K562 (cell line): ENCODE results near the gene ING4. TPM values are rescaled to one million over a fixed set of nuclear protein-coding genes. Genes with fewer than 3 reads are reported as not detected.

Experiments
- COPS2 ChIP-seq: fragments of 450-650 bp; conservative IDR thresholded peaks from 2 replicates; pipeline ENCODE4 v1.6.1; 2016; ENCODE audit warnings: mild to moderate bottlenecking, moderate library complexity
- HLTF ChIP-seq: fragments of 450-650 bp; IDR thresholded peaks from 2 replicates; pipeline ENCODE4 v1.6.1; 2016
- MCM2 ChIP-seq: fragments of 450-650 bp; IDR thresholded peaks from 2 replicates; pipeline ENCODE4 v1.6.1; 2017; ENCODE audit warnings: low read depth, mild to moderate bottlenecking
- NR2C1 ChIP-seq, 2 experiments: fragments of 450-650 bp; IDR thresholded peaks; 2 replicates each; pipeline ENCODE4 v1.6.1; 2017; ENCODE audit warnings: mild to moderate bottlenecking in 2 of 2, antibody characterized with exemption in 1 of 2, inconsistent platforms in 1 of 2, missing compliant biosample characterization in 1 of 2, missing genetic modification characterization in 1 of 2
- ZNF197 ChIP-seq: fragments of 200-800 bp; sonication (Bioruptor generic); IDR thresholded peaks from 2 replicates; pipeline ENCODE4 v1.6.1; 2016; ENCODE audit warnings: low read depth, missing genetic modification characterization, missing compliant biosample characterization
- polyA plus RNA-seq, 8 experiments: library from polyadenylated mRNA; depleted of rRNA in 4 of 8; stranded (reverse) in 5 of 8; unstranded in 3 of 8; fragments of >200 nt; fragmentation: Nextera tagmentation in 2 of 8; fragmentation: Illumina TruSeq in 1 of 8; extraction: Ambion mirVana in 2 of 8; extraction: Trizol in 1 of 8; gene quantifications; 2 replicates each; pipeline versions ENCODE4 v1.2.1 to v1.2.3, GENCODE V29; 2011 to 2014; ENCODE audit warnings: inconsistent platforms in 1 of 8, missing spikeins in 1 of 8
- total RNA-seq, 7 experiments: library from RNA; depleted of rRNA in 6 of 7; stranded (reverse); fragments of >200 nt in 6 of 7; fragmentation: Illumina TruSeq in 2 of 7; extraction: Trizol in 2 of 7; gene quantifications; 2 replicates each; pipeline versions ENCODE4 v1.2.1 to v1.2.3, GENCODE V29; 2011 to 2021; ENCODE audit warnings: low replicate concordance in 1 of 7
- TF ChIP-seq, protein P1 (sequence below), 2 experiments: fragments of 450-650 bp in 1 of 2; IDR thresholded peaks; 2 replicates each; pipeline ENCODE4 v1.6.1; 2011 to 2017; ENCODE audit warnings: low read depth in 2 of 2, antibody characterized with exemption in 1 of 2, borderline replicate concordance in 1 of 2, low read length in 1 of 2, mild to moderate bottlenecking in 1 of 2, mixed read lengths in 1 of 2; ENCODE audit not compliant: control insufficient read depth in 1 of 2
- TF ChIP-seq, protein P2 (sequence below): fragments of 450-650 bp; formaldehyde crosslinking; IDR thresholded peaks from 2 replicates; pipeline ENCODE4 v1.4.0; 2020; ENCODE audit warnings: mild to moderate bottlenecking, mixed read lengths
- TF ChIP-seq, protein P3 (sequence below): fragments of 200-600 bp; sonication (generic); IDR thresholded peaks from one replicate; pipeline ENCODE4 v1.6.1; 2012; ENCODE audit warnings: mild to moderate bottlenecking, low read depth, low read length, inconsistent platforms

The ING4 gene
- total and polyA plus RNA-seq, 9 of the 15 experiments (the other 6 are each of a cell fraction or from before 2014, with no cell fraction given) = 6.6 to 30.2 (median 15.7) TPM

DNA sequence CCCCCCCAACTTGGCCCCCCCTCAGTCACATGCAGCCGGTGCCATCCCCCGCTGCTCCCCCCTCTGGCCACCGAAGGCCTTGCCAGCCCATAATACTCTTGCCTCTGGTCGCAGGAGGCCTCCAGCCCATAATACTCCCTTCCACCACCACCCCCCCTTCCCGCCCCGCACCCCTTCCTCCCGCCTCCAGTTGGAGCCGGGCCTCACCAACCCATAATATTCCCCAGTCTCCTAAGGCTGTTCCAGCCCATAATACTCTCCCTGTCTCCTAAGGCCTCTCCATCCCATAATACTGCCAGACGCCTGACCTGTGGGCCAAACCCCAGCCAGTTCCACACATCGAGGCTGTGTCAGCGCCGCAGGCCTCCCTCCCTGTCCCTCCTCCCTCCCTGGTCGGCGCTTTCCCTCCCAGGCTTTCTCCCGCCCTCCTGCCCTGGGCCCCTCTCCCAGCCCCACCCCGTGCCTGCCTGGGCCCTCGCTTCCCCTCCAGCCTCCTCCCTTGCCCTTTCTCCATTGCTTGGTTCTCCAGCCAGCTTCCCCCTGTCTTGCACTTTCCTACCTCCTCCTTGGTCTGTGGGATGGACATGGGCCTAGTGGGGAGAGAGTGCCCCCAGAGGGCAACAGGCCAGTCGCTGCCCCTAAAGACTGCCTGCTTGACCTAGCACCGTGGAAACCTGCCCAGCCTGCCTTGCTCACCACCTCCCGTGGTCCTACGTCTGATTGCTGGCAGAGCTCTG, 49.0 kb downstream of the ING4 start (continued):
- TF ChIP-seq, protein P1, sequence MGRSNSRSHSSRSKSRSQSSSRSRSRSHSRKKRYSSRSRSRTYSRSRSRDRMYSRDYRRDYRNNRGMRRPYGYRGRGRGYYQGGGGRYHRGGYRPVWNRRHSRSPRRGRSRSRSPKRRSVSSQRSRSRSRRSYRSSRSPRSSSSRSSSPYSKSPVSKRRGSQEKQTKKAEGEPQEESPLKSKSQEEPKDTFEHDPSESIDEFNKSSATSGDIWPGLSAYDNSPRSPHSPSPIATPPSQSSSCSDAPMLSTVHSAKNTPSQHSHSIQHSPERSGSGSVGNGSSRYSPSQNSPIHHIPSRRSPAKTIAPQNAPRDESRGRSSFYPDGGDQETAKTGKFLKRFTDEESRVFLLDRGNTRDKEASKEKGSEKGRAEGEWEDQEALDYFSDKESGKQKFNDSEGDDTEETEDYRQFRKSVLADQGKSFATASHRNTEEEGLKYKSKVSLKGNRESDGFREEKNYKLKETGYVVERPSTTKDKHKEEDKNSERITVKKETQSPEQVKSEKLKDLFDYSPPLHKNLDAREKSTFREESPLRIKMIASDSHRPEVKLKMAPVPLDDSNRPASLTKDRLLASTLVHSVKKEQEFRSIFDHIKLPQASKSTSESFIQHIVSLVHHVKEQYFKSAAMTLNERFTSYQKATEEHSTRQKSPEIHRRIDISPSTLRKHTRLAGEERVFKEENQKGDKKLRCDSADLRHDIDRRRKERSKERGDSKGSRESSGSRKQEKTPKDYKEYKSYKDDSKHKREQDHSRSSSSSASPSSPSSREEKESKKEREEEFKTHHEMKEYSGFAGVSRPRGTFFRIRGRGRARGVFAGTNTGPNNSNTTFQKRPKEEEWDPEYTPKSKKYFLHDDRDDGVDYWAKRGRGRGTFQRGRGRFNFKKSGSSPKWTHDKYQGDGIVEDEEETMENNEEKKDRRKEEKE (IDR thresholded peaks at IDR 0.05; ENCODE audit: borderline replicate concordance in 1 of 2, control insufficient read depth in 1 of 2, low read depth in 2 of 2, low read length in 1 of 2) = no peak
- TF ChIP-seq, protein P2, sequence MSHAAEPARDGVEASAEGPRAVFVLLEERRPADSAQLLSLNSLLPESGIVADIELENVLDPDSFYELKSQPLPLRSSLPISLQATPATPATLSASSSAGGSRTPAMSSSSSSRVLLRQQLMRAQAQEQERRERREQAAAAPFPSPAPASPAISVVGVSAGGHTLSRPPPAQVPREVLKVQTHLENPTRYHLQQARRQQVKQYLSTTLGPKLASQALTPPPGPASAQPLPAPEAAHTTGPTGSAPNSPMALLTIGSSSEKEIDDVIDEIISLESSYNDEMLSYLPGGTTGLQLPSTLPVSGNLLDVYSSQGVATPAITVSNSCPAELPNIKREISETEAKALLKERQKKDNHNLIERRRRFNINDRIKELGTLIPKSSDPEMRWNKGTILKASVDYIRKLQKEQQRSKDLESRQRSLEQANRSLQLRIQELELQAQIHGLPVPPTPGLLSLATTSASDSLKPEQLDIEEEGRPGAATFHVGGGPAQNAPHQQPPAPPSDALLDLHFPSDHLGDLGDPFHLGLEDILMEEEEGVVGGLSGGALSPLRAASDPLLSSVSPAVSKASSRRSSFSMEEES (CRISPR knock-in tag) = no peak
- TF ChIP-seq, protein P3, sequence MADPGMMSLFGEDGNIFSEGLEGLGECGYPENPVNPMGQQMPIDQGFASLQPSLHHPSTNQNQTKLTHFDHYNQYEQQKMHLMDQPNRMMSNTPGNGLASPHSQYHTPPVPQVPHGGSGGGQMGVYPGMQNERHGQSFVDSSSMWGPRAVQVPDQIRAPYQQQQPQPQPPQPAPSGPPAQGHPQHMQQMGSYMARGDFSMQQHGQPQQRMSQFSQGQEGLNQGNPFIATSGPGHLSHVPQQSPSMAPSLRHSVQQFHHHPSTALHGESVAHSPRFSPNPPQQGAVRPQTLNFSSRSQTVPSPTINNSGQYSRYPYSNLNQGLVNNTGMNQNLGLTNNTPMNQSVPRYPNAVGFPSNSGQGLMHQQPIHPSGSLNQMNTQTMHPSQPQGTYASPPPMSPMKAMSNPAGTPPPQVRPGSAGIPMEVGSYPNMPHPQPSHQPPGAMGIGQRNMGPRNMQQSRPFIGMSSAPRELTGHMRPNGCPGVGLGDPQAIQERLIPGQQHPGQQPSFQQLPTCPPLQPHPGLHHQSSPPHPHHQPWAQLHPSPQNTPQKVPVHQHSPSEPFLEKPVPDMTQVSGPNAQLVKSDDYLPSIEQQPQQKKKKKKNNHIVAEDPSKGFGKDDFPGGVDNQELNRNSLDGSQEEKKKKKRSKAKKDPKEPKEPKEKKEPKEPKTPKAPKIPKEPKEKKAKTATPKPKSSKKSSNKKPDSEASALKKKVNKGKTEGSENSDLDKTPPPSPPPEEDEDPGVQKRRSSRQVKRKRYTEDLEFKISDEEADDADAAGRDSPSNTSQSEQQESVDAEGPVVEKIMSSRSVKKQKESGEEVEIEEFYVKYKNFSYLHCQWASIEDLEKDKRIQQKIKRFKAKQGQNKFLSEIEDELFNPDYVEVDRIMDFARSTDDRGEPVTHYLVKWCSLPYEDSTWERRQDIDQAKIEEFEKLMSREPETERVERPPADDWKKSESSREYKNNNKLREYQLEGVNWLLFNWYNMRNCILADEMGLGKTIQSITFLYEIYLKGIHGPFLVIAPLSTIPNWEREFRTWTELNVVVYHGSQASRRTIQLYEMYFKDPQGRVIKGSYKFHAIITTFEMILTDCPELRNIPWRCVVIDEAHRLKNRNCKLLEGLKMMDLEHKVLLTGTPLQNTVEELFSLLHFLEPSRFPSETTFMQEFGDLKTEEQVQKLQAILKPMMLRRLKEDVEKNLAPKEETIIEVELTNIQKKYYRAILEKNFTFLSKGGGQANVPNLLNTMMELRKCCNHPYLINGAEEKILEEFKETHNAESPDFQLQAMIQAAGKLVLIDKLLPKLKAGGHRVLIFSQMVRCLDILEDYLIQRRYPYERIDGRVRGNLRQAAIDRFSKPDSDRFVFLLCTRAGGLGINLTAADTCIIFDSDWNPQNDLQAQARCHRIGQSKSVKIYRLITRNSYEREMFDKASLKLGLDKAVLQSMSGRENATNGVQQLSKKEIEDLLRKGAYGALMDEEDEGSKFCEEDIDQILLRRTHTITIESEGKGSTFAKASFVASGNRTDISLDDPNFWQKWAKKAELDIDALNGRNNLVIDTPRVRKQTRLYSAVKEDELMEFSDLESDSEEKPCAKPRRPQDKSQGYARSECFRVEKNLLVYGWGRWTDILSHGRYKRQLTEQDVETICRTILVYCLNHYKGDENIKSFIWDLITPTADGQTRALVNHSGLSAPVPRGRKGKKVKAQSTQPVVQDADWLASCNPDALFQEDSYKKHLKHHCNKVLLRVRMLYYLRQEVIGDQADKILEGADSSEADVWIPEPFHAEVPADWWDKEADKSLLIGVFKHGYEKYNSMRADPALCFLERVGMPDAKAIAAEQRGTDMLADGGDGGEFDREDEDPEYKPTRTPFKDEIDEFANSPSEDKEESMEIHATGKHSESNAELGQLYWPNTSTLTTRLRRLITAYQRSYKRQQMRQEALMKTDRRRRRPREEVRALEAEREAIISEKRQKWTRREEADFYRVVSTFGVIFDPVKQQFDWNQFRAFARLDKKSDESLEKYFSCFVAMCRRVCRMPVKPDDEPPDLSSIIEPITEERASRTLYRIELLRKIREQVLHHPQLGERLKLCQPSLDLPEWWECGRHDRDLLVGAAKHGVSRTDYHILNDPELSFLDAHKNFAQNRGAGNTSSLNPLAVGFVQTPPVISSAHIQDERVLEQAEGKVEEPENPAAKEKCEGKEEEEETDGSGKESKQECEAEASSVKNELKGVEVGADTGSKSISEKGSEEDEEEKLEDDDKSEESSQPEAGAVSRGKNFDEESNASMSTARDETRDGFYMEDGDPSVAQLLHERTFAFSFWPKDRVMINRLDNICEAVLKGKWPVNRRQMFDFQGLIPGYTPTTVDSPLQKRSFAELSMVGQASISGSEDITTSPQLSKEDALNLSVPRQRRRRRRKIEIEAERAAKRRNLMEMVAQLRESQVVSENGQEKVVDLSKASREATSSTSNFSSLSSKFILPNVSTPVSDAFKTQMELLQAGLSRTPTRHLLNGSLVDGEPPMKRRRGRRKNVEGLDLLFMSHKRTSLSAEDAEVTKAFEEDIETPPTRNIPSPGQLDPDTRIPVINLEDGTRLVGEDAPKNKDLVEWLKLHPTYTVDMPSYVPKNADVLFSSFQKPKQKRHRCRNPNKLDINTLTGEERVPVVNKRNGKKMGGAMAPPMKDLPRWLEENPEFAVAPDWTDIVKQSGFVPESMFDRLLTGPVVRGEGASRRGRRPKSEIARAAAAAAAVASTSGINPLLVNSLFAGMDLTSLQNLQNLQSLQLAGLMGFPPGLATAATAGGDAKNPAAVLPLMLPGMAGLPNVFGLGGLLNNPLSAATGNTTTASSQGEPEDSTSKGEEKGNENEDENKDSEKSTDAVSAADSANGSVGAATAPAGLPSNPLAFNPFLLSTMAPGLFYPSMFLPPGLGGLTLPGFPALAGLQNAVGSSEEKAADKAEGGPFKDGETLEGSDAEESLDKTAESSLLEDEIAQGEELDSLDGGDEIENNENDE = no peak
- no peak for TF ChIP-seq NR2C1 (IDR thresholded peaks at IDR 0.05)
- peak; percentile 32; the same call in 1 of the 2 replicates for TF ChIP-seq NR2C1 (tag; IDR thresholded peaks at IDR 0.05)
- TF ChIP-seq HLTF = 0 out of 2 replicates have a peak, but pooled peaks have one; percentile 13
- no peak for TF ChIP-seq COPS2
- no peak; the same call in 1 of the 2 replicates for TF ChIP-seq ZNF197
- TF ChIP-seq MCM2 = no peak
